Colon (tissue), 2 donors: ENCODE measurements around the gene ERGIC3.

Experiments
- FAIRE-seq: peaks from 2 replicates; lab custom pipeline; 2012; peaks lifted over from hg19 to GRCh38; lab: Jason Lieb, UNC
- donor health status: control.
- donor health status: control.

ERGIC3 gene

GRCh38 chr20:35562541-35563110, 20.7 kb downstream of the ERGIC3 start:
- FAIRE-seq = no peak

GRCh38 chr20:35563834-35564233, 22.0 kb downstream of the ERGIC3 start:
- FAIRE-seq = no peak

- no peak for FAIRE-seq
Measured at GRCh38 chr20:35564905-35565304, 23.0 kb downstream of the ERGIC3 start.

- no peak for FAIRE-seq
Measured at GRCh38 chr20:35568645-35569044, 26.8 kb downstream of the ERGIC3 start.

- FAIRE-seq = no peak
Measured at GRCh38 chr20:35571555-35571954, 29.7 kb downstream of the ERGIC3 start.

- no peak for FAIRE-seq
Measured at GRCh38 chr20:35572838-35573237, 31.0 kb downstream of the ERGIC3 start.

- FAIRE-seq = no peak
Measured at GRCh38 chr20:35575958-35576357, 34.1 kb downstream of the ERGIC3 start.

GRCh38 chr20:35576816-35577215, 34.9 kb downstream of the ERGIC3 start:
- no peak for FAIRE-seq

GRCh38 chr20:35578469-35578868, 36.6 kb downstream of the ERGIC3 start:
- FAIRE-seq = no peak

GRCh38 chr20:35579196-35579595, 37.3 kb downstream of the ERGIC3 start:
- no peak for FAIRE-seq

GRCh38 chr20:35582131-35582530, 40.3 kb downstream of the ERGIC3 start:
- FAIRE-seq = no peak

GRCh38 chr20:35582741-35583404, 41.0 kb downstream of the ERGIC3 start:
- FAIRE-seq = no peak

GRCh38 chr20:35583636-35584560, 42.0 kb downstream of the ERGIC3 start:
- no peak for FAIRE-seq

GRCh38 chr20:35586751-35587425, 45.0 kb downstream of the ERGIC3 start:
- no peak for FAIRE-seq

- no peak for FAIRE-seq
Measured at GRCh38 chr20:35587436-35587835, 45.6 kb downstream of the ERGIC3 start.

- FAIRE-seq = no peak
Measured at GRCh38 chr20:35588397-35588796, 46.5 kb downstream of the ERGIC3 start.

GRCh38 chr20:35592339-35592974, 50.6 kb downstream of the ERGIC3 start:
- no peak for FAIRE-seq

- no peak for FAIRE-seq
Measured at GRCh38 chr20:35595456-35595855, 53.6 kb downstream of the ERGIC3 start.

- no peak for FAIRE-seq
Measured at GRCh38 chr20:35595901-35596300, 54.0 kb downstream of the ERGIC3 start.

GRCh38 chr20:35597186-35597585, 55.3 kb downstream of the ERGIC3 start:
- FAIRE-seq = no peak

GRCh38 chr20:35598476-35598875, 56.6 kb downstream of the ERGIC3 start:
- no peak for FAIRE-seq
